GM12891 (cell line): ENCODE data around the gene PIP5K1B.

ENCODE experiments used
- DNase-seq: peaks from one replicate; pipeline ENCODE4 v3.0.0; 2011; ENCODE audit warnings: low spot score; ENCODE audit not compliant: insufficient read length
- FAIRE-seq: peaks from 2 replicates; lab custom pipeline; 2011; peaks lifted over from hg19 to GRCh38; lab: Jason Lieb, UNC
- PAX5 ChIP-seq: IDR thresholded peaks from 2 replicates; pipeline ENCODE4 v1.6.1; 2011; ENCODE audit warnings: low read length, moderate library complexity, mild to moderate bottlenecking; ENCODE audit not compliant: insufficient read depth, severe bottlenecking
- POLR2A ChIP-seq: IDR thresholded peaks from 2 replicates; pipeline ENCODE4 v1.6.1; 2011; ENCODE audit warnings: low read depth, low read length, control low read depth
- POLR2AphosphoS5 ChIP-seq: IDR thresholded peaks from 2 replicates; pipeline ENCODE4 v1.6.1; 2011; ENCODE audit warnings: low read depth, low read length, control low read depth
- POU2F2 ChIP-seq: IDR thresholded peaks from 2 replicates; pipeline ENCODE4 v1.6.1; 2011; ENCODE audit warnings: low read depth, mild to moderate bottlenecking, control low read depth, low read length, moderate library complexity
- SPI1 ChIP-seq: IDR thresholded peaks from 2 replicates; pipeline ENCODE4 v1.6.1; 2011; ENCODE audit warnings: low read depth, low read length, control low read depth
- TAF1 ChIP-seq: IDR thresholded peaks from 2 replicates; pipeline ENCODE4 v1.6.1; 2011; ENCODE audit warnings: low read depth, low read length, control low read depth

The PIP5K1B gene

DNA sequence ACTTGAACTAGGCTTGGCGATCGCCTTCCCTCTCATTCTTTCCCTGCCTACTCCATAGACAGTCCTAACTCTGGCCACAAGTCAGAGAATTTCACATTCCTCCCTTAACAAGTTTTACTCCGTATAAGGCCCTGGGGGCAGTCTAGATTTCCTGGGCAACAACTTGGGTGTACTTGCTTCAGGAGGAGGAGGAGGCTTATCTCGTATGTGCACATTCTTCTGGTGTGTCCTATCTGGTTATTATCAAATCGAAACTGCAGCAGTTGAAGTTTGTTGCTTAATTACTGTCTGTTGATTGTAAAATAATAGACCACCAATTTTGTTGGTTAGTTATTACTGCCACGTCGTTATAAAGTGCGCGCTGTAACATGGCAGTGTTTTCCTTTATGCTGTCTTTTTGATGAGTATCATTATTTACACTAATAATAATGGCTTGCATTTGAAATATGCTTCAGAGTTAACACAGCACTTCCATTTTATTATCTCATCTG is 42.0 kb downstream of the PIP5K1B start:
- DNase-seq: no peak
- TF ChIP-seq POU2F2: no peak
- TF ChIP-seq POLR2A: no peak
- no peak for TF ChIP-seq POLR2AphosphoS5
- no peak for TF ChIP-seq SPI1
- no peak for TF ChIP-seq PAX5
- TF ChIP-seq TAF1: no peak
- FAIRE-seq: no peak

DNA sequence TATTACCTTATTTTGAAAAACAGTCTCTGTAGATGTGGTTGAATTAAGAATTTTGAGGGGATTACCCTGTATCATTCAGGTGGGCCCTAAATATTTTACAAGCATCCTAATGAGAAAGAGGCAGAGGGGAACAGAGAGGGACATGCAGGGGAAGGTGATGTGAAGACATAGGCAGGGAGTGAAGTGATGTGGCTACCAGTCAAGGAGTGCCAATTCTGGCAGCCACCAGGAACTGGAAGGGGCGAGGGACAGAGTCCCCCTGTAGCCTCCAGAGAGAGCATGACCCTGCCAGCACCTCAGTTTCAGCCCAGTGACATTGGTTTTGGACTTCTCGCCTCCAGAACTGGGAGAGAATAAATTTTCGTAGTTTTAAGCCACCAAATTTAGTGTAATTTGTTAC is 44.1 kb downstream of the PIP5K1B start:
- FAIRE-seq: no peak
- DNase-seq: no peak
- TF ChIP-seq TAF1 (no peak), SPI1 (no peak), POLR2A (no peak), PAX5 (no peak), POU2F2 (no peak), POLR2AphosphoS5 (no peak)

DNA sequence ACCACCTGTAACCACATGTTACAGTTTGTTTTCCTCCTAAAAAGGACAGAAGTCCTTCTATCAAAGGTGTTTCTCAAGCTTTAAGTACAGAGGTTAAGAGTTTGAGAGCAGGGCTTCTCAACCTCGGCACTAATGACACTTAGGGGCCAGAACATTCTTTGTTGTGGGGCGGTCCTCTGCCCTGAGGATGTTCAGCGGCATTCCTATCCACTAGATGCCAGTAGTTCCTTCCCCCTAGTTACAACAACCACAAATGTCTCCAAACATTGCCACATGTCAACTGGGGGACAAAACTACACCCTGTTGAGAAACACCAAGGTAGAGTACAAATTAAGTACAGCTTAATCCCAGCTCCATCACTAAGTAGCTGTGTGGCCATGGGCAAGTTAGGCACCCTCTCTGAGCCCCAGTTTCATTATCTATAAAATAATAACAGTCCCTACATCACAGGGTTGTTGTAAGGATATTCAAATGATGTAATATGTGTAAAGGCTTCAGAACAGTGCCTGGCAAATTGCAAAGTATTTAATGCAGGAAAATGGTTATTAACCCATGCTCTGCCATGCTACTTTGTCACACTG is 44.6 kb downstream of the PIP5K1B start:
- DNase-seq (no peak), FAIRE-seq (no peak)
- TF ChIP-seq POU2F2 (no peak), POLR2AphosphoS5 (no peak)

DNA sequence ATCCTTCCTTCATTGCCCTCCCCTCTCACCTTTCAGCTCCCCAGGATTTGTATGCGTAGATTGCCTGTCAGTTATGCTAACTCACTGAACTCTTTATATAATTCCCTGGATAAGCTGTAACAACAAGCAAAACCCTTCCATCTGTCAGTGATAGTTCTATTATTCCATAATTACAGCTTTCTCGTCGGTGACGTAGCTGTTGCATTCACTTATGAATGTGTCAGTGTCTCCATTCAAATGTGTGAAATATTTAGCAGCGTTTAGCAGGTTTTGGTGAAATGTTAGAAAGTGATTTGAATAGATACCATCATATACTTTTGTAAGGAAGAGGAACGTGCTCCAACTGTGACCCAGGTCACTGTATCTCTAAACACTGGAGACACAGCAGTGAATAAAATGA is 45.2 kb downstream of the PIP5K1B start:
- no peak for TF ChIP-seq PAX5
- no peak for TF ChIP-seq POU2F2
- TF ChIP-seq TAF1: no peak
- no peak for TF ChIP-seq POLR2AphosphoS5
- TF ChIP-seq SPI1: no peak
- no peak for TF ChIP-seq POLR2A
- DNase-seq: no peak
- no peak for FAIRE-seq

DNA sequence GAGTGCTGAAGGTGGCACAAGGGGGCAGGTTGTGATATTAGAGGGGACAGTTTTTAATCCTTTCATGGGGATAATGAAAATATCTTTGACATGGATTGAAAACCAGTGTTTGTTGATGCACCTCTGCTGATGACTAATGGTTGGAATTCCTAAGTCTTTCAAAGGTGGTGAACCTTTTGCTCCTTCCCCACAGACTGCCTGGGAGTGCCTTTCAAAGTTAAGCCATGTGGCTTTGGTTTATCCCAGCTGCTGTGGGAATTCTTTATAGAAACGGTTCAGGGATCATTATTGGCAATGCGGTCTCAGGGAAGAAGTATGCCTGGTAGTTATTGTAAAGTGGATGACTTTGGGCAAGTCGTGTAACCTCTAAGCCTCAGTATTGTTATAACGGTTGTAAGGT is 45.7 kb downstream of the PIP5K1B start:
- no peak for DNase-seq
- peak; percentile 23 for FAIRE-seq
- TF ChIP-seq PAX5 (no peak), SPI1 (no peak), POLR2AphosphoS5 (no peak), TAF1 (no peak), POLR2A (no peak), POU2F2 (no peak)

DNA sequence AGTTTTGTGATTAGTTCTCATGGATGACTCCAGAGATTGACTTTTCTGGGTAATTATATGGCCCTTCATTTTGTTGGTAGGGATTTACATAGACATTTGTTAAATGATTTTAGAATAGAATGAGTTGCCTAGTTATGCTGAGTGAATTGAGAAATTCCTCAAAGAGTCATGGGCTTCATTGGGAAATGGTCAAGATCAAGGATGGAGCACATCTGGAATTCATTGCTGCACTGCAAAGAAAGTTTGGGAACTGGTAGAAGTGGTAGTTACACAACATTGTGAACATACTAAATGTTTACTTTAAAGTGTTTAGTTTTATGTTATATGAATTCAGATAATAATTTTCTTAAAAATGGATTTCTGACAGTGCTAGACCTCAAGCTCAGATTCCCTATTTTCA is 46.5 kb downstream of the PIP5K1B start:
- FAIRE-seq (no peak), DNase-seq (no peak)
- no peak for TF ChIP-seq POLR2AphosphoS5
- TF ChIP-seq PAX5: no peak
- no peak for TF ChIP-seq POLR2A
- TF ChIP-seq POU2F2: no peak
- no peak for TF ChIP-seq TAF1
- TF ChIP-seq SPI1: no peak

DNA sequence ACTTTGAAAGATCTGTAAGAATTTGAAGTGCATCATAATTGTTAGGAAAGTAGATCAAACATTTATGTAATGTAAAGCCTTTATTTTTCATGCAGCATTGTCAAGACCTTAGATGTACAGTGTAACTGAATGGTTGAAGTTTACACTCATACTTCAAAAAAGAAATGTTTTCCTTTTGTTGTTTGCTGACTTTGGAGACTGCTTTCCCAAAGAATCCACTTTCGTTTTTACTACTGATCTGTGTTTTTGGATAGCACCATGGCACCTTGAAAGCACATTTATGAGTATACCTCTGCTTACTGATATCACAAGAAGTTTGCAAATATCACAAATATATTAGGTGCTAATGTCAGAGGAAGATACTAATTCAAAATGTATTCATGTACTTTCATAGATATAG is 50.0 kb downstream of the PIP5K1B start:
- no peak for DNase-seq
- TF ChIP-seq SPI1 (no peak), TAF1 (no peak), POLR2A (no peak), POU2F2 (no peak), PAX5 (no peak), POLR2AphosphoS5 (no peak)
- FAIRE-seq: peak; percentile 38

DNA sequence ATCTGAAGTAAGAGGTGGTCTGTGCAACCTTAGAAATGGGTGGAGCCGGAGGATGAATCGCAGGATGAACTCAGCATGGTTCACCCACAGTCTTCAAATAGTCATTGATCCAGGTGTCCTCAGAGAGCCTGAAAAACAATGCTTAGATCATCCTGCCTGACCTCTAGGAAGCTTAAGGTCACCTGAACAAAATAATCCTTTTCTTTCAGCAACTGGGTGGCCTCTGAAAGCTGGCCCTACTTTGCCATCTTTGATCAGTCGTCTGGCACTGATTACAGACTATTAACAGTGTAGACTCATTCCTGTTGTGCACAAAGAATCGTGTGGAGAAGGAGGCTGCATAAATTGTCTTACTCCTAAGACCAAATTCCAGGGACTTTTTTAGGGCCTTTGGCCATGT is 50.7 kb downstream of the PIP5K1B start:
- TF ChIP-seq POLR2AphosphoS5: no peak
- no peak for TF ChIP-seq POLR2A
- TF ChIP-seq PAX5: no peak
- no peak for TF ChIP-seq TAF1
- no peak for TF ChIP-seq SPI1
- TF ChIP-seq POU2F2: no peak
- no peak for FAIRE-seq
- no peak for DNase-seq

DNA sequence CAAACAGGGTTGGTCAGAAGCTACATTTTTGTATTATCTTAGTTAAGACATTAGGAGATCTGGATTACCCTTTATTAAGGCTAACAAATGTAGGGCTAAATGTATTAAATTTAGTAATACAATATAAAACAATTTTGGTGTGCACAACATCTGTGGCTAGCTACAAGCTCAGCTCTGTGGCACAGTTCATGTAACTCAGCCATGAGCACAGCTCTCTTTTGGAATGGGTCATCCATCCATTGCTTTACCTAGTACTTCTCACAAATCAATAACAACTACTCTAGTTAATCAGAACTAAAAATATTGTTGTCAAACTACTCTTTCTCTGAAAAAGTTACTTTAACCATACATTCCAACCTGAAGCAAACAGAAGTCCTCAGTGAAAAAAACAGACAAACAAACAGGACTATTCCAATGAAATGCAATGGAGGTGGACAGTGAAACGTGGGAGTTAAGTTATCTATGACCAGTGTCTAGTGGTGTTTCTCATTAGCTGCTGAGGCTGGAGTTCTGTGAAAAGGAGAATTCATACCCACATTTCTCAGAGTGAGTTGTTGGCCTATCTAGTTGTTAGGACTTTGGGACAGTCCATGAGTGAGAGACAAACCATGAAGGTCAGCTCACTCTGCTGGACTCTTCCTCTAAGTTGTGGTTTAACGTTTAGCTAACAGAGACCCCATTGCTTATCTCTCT is 55.1 kb downstream of the PIP5K1B start:
- FAIRE-seq (no peak), DNase-seq (no peak)
- TF ChIP-seq POU2F2: no peak
- no peak for TF ChIP-seq PAX5
- TF ChIP-seq SPI1: no peak
- no peak for TF ChIP-seq TAF1
- no peak for TF ChIP-seq POLR2A
- no peak for TF ChIP-seq POLR2AphosphoS5
